Measurements from ENCODE around the gene NUDCD3.

Gene NUDCD3

GRCh38 chr7:44398953-44399574 lies 91.4 kb downstream of the NUDCD3 start:
- DNase-seq (ENCODE audit: low spot score): no peak

- DNase-seq (ENCODE audit: low spot score): peak; percentile 86
Measured at GRCh38 chr7:44398511-44398911, 91.9 kb downstream of the NUDCD3 start.

- DNase-seq (ENCODE audit: low spot score): no peak
Measured at GRCh38 chr7:44396931-44397545, 93.4 kb downstream of the NUDCD3 start.

GRCh38 chr7:44396496-44396895 lies 94.0 kb downstream of the NUDCD3 start:
- no peak for DNase-seq (ENCODE audit: low spot score)

GRCh38 chr7:44395067-44395466 lies 95.4 kb downstream of the NUDCD3 start:
- DNase-seq (ENCODE audit: low spot score): no peak

GRCh38 chr7:44394636-44395035 lies 95.8 kb downstream of the NUDCD3 start:
- no peak for DNase-seq (ENCODE audit: low spot score)

GRCh38 chr7:44394112-44394447 lies 96.4 kb downstream of the NUDCD3 start:
- DNase-seq (ENCODE audit: low spot score): no peak

GRCh38 chr7:44393238-44394111 lies 97.0 kb downstream of the NUDCD3 start:
- DNase-seq (ENCODE audit: low spot score): no peak

- no peak for DNase-seq (ENCODE audit: low spot score)
Measured at GRCh38 chr7:44392618-44393010, 97.8 kb downstream of the NUDCD3 start.

- no peak for DNase-seq (ENCODE audit: low spot score)
Measured at GRCh38 chr7:44391746-44392617, 98.5 kb downstream of the NUDCD3 start.

- no peak for DNase-seq (ENCODE audit: low spot score)
Measured at GRCh38 chr7:44391171-44391570, 99.3 kb downstream of the NUDCD3 start.

GRCh38 chr7:44390701-44391100 lies 99.8 kb downstream of the NUDCD3 start:
- DNase-seq (ENCODE audit: low spot score): no peak

- DNase-seq (ENCODE audit: low spot score): no peak
Measured at GRCh38 chr7:44388089-44388970, 102.1 kb downstream of the NUDCD3 start.

- no peak for DNase-seq (ENCODE audit: low spot score)
Measured at GRCh38 chr7:44387389-44387788, 103.1 kb downstream of the NUDCD3 start.

GRCh38 chr7:44386139-44386913 lies 104.1 kb downstream of the NUDCD3 start:
- DNase-seq (ENCODE audit: low spot score): no peak

- DNase-seq (ENCODE audit: low spot score): no peak
Measured at GRCh38 chr7:44385434-44386138, 104.9 kb downstream of the NUDCD3 start.

- no peak for DNase-seq (ENCODE audit: low spot score)
Measured at GRCh38 chr7:44384586-44385433, 105.6 kb downstream of the NUDCD3 start.

GRCh38 chr7:44383566-44383965 lies 106.9 kb downstream of the NUDCD3 start:
- DNase-seq (ENCODE audit: low spot score): peak; percentile 82

Measured in kidney capillary endothelial cell (primary cell).